ENCODE measurements around the gene CA4.
"Not testable (repeated sequence)": the region's sequence is repeated elsewhere in the genome, so short reads cannot be mapped to it uniquely, and the experiment has no call there.

GRCh38 chr17:60198630-60199029 lies 48.9 kb downstream of the CA4 start:
- TF ChIP-seq CTCF (IDR thresholded peaks at IDR 0.05; ENCODE audit: poor library complexity, severe bottlenecking); MXI1 (conservative IDR thresholded peaks at IDR 0.05; ENCODE audit: poor library complexity, severe bottlenecking); EZH2 (IDR thresholded peaks at IDR 0.05; ENCODE audit: borderline replicate concordance, insufficient read depth, low read length, poor library complexity, severe bottlenecking); POLR2AphosphoS5 (IDR thresholded peaks at IDR 0.05): not testable (repeated sequence)
